ENCODE measurements around the gene TBC1D2. TPM values are rescaled to one million over a fixed set of nuclear protein-coding genes. Genes with fewer than 3 reads are reported as not detected.

TBC1D2 gene
- total and polyA plus RNA-seq, 10 of the 15 experiments (the other 5 are each of a cell fraction or from before 2014, with no cell fraction given), result 0.04 to 1.6 (median 1.1) TPM

- TF ChIP-seq CUX1 (IDR thresholded peaks at IDR 0.05; ENCODE audit: insufficient replicate concordance, low read depth, low read length) (no peak), KAT2A (conservative IDR thresholded peaks at IDR 0.05; ENCODE audit: control insufficient read depth, low read depth, low read length) (no peak), SRF (IDR thresholded peaks at IDR 0.05; ENCODE audit: low read depth in 2 of 2, low read length in 2 of 2) (no peak), SPI1 (IDR thresholded peaks at IDR 0.05; ENCODE audit: borderline replicate concordance, insufficient read depth, low read depth, low read length) (no peak), GABPA (IDR thresholded peaks at IDR 0.05; ENCODE audit: low read depth) (no peak), CBX3 (IDR thresholded peaks at IDR 0.05; ENCODE audit: borderline replicate concordance, low read depth) (no peak), MTA2 (IDR thresholded peaks at IDR 0.05; ENCODE audit: low read depth) (no peak), POLR2AphosphoS2 (IDR thresholded peaks at IDR 0.05; ENCODE audit: low read depth, low read length) (no peak), TARDBP (IDR thresholded peaks at IDR 0.05; ENCODE audit: borderline replicate concordance) (no peak)
Measured at GRCh38 chr9:98178874-98179850, 76.3 kb downstream of the TBC1D2 start (continued).
